NCI-H2227 (cell line): ENCODE data around the gene MTX3.

ENCODE experiments used
- DNase-seq: peaks from one replicate; lab custom pipeline; 2025; ENCODE audit not compliant: unreplicated experiment; lab: John Stamatoyannopoulos, UW

Gene MTX3

DNA sequence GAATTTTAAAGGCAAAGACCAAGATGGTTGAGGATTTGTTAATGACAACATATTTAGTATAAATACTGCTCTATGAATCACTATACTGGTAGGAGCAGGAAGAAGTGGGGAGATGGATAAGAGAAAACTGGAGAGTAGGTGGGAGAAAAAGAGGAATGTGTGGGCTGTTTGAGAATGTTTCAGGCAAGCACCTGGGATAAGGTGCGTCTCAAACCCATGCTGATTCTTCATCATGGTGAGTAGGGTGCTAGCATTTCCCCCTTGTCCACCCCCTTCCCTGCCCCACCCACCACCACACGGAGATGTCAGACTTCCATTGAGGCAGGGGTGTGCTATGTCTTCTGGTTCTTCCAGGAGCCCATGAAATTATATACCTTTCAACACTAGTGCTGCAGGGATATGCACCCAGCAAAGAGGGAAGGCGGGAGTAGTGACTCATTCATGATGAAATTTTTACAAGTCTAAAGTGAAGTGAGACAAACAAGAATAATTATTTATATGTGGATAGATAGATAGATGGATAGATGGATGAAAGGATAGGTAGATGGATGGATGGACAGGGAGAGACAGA, 54.3 kb downstream of the MTX3 start:
- no peak for DNase-seq

DNA sequence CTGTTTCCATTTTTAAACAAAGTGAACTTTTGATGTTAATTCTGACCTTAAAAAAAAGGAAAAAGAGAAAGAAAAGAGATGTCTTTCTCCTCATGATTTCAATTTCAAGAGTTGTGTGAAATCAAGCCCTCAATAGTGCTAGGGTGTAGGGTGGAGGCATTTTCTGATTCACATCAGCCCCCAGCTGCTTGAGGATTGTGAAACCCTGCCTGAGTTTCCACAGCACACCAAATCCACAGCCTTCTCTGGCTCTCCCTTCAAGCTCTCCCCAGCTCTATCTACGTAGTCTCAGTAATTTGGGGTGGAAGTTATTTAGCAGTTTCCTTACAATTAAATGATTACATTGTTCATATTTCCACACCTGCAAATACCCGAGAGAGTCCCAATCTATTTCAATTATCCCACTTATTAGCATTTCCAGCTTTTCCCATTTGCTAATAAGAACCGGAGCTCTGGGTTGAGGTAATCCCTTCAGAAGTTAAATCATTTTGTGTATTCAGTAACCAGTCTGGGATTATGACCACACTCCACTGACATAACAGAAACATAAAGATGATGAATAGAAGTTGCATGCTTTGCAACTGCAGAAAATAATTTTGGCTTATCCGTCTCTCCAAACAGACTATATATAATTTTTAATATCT, 54.9 kb downstream of the MTX3 start:
- DNase-seq, result no peak

DNA sequence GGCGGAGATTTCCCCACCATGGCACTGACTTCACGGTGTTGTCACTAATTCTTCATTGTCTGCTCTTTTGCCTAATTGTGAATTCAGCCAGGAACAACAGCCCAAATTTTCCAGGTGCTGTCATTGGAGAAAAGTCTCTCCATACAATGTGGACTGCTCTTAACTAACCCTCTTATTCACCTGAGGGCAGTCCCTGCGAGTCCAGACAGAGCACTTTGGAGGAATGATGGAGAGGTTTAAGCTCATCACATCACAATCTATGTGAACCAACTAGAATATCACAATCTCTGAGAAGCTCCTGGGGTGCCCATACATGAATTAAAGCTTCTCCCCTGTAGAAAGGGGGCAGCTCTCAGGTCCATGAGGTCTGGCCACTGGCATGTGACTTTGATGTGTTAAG, 56.4 kb downstream of the MTX3 start:
- no peak for DNase-seq

DNA sequence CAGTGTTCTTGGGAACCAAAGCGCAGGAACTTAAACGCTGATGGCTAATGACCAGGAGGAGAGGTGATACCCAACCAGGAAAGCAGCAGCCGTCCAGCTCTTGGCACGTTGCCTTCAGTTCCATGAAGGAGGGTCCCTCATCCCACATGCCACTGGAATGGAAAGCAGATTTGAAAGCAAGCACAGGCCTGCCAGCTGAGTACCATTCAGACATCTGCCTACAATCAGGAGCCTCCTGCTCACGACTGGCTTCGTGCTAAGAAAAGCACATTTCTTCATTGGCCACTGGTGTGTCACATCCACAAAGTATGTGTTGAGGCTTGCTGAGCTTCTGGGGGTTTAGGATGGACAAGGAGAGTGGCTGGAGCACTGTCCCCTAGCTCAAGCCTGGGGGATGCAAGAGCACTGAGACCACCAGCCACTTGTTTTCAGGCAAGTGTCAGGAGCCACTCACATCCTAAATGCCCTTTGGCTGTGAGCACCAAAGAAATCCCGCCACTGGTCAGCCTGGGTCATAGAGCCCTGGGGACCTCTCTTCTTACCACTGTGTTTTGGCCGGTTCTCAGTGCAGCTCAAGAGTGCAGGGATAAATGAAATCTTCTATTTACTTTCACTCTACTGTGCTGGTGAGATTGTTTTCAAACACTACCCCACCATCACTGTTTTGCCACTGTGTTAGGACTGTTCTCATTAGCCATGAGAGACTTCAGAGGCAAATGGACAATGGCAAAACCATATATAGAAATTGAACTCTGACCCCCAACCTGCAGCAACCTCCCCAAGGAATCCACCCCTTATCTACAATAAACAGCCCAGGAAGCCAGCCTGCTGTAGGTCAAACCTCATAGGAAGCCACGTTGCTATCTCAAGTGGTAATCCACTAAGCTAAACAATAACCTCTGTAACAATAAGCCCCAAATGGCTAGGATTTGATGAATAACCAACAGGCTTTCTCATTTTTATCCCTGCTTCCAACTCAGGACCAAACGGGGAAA, 58.3 kb downstream of the MTX3 start:
- no peak for DNase-seq

DNA sequence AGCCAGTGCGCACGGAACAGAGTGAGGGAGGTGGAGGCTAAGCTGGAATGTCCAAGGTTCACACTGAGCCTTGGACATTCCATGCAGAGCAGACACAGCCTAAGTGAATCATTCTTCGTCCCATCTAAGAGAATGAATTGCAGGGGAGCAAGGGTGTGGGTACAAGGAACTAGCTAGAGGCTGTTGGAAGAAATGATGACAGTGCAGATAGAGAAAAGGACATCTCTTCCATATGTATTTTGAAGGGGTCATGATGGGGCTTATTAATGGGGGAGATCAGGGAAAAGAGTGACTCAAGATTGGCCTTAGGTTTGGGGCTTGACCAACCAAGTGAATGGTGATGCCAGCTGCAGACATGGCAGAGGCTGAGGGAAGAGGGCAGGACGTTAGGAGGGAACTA, 59.2 kb downstream of the MTX3 start:
- no peak for DNase-seq

DNA sequence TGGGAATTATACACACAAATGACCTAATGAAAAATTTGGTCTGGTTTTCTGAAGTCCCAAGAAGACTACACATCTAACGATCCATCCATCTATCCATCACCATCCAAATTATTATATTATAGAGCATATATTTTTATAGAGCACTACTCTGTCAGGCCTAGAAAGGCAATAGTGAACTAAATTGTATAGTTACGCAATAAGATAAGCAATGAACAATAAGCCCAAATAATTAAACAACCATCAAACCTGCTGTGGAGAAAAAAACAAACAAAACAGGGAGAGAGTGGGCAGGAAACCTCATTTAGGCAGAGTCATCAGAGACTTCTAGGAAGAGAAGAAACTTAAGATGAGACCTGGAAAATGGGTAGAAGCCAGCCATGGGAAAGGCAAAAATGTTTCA, 59.7 kb downstream of the MTX3 start:
- DNase-seq, result no peak

DNA sequence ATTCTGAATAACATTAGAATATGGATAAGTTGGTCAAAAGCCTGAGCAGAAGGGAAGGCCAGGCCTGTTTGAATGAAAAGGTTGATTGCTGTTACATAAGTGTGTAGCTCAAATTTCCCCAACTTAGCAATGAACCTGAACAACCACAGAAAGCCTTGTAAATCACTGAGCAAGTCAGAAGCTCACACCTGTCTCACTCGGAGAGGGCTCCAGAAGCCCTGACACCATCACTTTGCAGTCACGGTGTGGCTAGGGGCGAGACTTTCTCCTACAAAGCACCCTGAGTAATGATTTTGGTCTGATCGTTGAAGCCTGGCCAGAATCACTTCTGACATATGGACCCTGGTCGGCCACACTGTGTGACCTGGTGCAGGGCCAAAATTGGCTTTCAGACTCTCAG, 62.0 kb downstream of the MTX3 start:
- no peak for DNase-seq
